ENCODE measurements around the gene FNDC10.

Gene FNDC10

DNA sequence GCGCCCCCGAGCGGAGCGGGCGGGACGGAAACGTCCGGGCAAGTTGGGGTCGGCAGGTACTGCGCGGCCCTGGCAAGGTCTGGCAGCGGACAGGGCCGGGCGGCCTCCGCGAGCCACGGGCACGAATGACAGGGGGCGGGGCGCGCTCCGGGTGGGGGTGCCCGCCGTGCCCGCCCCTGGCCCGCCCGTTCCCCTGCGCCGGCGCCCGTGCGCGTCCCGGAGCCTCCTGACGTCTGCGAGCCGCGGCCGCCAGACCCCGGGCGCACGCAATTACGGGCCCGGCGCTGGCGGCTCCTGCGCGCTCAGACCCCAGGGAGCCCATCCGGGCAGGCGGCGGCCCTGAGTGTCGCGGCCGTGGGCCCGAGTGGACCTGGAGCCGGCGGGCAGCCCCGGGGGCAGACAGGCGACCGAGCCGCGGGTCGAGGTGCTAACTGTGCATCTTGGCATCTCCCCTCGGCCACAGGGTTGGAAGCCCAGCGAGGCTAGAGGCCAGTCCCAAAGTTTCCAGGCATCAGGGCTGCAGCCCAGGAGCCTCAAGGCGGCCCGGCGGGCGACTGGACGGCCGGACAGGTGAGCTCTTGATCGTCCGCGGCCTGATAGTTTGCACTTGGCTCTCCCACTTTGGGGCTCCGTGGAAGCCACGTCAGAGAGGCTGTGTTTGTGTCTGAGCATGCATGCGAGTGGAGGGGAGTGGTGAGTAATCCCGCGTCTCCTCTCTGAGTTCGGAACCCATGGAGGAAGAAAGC lies 16.3 kb upstream of the FNDC10 start:
- DNase-seq (ENCODE audit: low spot score): peak; percentile 87

DNA sequence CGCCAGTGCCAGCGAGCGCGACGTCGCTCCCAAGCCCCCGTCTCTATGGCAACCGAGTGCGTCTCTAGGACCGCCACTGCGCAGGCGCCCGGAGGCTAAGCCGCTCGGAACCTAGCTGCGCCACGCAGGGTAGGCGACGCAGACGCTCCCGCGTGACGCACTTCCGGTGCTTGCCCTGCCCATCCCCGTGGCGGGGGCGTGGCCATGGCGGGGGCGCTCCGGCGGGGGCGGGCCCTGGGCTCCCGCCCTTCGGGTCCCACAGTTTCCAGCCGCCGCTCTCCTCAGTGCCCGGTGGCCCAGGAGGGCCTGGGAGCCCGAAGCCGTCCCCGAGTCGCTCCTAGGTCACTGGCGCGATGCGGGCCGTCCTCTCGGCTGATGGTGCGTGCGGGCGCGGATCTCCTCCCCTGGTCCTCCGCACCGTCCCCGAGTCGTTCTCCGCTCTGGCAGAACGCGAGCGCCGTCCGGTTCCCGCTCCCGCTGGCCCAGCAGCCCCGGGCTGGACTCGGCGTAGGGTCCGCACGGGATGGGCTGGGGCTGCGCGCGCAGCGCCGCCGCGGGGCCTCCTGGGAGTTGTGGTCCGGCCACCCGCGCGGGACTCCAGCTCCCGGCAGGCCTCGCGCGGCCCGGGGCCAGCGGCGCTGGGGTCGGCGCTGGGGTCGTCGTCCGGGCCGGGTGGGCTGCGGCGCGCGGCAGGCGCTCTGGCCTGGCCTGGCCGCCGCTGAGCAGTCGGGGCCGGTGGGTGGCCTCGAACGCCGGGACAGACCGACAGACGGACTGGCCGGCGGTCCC lies 15.5 kb upstream of the FNDC10 start, which contains the start of gene MIB2:
MIB2 (plus strand) TSS at position 245 of the 789 bp plus-strand sequence. CDS start 7,953 bp downstream, outside the sequence.
- DNase-seq (ENCODE audit: low spot score): peak; percentile 100

DNA sequence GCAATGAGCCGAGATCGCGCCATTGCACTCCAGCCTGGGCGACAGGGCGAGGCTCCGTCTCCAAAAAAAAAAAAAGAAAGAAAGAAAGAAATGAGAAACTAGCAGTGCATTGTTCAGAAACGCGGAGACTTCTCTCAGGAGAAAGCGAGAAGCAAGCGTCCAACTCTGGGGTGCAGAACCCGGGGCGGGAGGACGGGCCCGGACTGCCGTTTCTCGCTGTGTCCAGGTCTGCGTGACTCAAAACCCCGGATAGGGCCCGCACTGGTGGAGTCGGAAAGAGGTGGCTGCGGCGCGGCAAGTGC lies 15.0 kb upstream of the FNDC10 start:
- DNase-seq (ENCODE audit: low spot score): no peak

DNA sequence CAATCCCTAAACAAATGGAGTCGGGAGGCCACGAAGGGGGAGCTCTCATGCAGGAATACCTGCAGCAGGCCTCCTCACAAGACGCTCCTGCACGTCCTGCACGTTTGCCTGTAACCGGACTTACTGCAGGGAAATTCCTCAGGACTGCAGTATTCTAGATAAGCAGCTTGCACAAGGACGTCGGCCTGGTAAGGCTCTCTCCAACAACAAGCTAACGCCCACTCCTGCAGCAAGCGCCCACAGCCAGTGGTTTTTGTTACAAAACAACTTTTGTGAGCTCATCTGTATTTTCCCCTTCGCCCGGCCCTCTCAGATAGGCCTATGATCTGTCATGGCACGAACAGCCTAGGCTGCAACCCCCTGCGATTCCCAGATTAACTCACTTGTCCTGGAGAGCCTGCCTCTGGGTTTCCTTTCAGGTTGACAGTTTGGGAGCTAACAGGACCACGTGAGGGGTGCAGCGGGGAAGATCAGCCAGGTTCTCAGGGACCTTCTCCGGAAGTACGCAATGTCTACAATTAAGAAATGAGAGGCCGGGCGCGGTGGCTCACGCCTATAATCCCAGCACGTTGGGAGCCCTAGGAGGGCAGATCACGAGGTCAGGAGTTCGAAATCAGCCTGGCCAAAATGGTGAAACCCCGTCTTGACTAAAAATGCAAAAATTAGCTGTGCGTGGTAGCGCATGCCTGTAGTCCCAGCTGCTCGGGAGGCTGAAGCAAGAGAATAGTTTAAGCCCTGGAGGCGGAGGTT lies 14.4 kb upstream of the FNDC10 start:
- peak; percentile 65 for DNase-seq (ENCODE audit: low spot score)

DNA sequence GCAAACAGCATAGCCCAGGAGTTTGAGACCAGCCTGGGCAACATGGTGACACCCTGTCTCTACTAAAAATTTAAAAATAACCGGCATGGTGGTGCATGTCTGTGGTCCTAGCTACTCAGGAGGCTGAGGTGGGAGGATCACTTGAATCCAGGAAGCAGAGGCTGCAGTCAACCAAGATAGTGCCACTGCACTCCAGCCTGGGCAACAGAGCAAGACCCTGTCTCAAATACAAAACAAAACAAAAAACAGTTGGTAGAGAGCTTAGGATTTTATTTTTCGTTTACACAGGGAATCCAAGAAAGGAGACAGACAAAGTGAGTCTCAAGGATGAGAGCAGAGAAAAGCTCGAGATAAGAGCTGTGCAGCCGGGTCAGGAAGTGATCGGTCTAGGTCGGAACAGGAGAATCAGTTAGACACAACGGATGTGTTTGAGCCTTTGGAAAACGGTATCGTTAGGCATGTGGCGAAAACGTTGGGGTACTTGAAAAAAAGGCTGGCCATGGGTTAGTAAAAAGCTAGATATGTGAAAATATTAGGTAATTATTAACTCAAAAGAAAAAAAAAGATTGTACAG lies 13.7 kb upstream of the FNDC10 start:
- DNase-seq (ENCODE audit: low spot score): no peak

DNA sequence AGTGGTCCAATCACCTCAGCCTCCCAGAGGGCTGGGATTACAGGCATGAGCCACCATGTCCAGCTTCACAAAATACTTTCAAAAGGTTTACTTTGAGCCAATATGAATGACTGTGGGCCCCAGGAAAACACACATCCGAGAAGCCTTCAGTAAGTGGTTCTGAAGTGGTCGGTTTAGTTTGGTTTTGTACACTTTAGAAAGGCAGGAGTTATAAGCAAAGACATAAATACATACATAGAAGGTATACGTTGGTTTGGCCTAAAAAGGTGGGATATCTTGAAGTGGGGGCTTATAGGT lies 12.1 kb upstream of the FNDC10 start:
- no peak for DNase-seq (ENCODE audit: low spot score)

DNA sequence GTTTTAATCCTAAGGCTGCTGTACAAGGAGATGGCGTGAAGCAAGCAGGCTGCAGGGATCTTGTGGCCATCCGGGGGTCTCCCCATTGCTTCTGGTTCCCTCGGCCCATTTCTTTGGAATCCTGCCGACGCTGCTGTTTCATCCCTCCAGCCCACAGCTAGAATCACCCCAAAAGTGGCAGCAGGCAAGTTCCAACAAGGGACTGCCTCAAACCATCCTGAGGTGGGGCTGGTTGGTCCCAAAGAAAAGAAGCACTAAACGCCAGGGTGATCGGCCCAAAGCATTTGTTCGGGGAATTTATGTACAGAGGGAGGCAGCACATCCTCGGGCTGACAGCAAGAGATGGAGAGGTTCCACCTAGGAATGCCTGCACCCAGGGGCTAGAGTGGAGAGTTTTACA lies 10.9 kb upstream of the FNDC10 start:
- no peak for DNase-seq (ENCODE audit: low spot score)

DNA sequence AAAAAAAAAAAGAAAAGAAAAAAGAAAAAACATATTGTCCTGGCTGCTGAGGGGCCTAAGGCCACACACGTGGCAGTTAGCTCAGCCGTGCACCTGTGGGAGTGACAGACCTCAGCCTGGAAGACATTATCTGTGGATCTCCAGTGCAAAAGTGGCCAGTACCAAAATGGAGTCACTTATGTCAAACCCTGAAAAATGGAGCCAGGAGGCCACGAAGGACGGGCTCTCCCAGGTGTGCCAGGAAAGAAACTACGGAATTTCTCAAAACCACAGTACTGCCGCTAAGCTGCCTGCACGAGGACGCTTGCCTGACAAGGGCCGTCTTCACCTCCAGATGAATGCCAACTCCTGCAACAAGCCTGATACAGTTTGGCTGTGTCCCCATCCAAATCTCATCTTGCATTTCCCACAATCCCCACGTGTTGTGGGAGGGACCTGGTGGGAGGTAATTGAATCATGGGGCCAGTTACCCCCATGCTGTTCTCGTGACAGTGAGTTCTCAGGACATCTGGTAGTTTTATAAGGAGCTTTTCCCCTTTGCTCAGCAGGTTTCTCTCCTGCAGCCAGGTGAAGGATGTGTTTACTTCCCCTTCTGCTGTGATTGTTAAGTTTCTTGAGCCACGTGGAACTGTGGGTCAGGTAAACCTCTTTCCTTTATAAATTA lies 10.0 kb upstream of the FNDC10 start:
- no peak for DNase-seq (ENCODE audit: low spot score)

DNA sequence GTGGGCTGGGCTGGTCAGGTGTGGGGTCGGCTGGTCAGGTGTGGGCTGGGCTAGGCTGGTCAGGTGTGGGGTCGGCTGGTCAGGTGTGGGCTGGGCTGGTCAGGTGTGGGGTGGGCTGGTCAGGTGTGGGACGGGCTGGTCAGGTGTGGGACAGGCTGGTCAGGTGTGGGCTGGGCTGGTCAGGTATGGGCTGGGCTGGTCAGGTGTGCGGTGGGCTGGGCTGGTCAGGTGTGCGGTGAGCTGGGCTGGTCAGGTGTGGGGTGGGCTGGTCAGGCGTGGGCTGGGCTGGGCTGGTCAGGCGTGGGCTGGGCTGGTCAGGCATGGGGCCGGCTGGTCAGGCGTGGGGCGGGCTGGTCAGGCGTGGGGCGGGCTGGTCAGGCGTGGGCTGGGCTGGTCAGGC lies 6.3 kb upstream of the FNDC10 start:
- no peak for DNase-seq (ENCODE audit: low spot score)

DNA sequence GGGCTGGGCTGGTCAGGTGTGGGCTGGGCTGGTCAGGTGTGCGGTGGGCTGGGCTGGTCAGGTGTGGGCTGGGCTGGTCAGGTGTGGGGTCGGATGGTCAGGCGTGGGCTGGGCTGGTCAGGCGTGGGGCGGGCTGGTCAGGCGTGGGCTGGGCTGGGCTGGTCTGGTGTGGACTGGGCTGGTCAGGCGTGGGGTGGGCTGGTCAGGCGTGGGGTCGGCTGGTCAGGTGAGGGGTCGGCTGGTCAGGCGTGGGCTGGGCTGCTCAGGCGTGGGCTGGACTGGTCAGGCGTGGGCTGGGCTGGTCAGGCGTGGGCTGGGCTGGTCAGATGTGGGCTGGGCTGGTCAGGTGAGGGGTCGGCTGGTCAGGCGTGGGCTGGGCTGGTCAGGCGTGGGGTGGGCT lies 5.8 kb upstream of the FNDC10 start:
- no peak for DNase-seq (ENCODE audit: low spot score)

DNA sequence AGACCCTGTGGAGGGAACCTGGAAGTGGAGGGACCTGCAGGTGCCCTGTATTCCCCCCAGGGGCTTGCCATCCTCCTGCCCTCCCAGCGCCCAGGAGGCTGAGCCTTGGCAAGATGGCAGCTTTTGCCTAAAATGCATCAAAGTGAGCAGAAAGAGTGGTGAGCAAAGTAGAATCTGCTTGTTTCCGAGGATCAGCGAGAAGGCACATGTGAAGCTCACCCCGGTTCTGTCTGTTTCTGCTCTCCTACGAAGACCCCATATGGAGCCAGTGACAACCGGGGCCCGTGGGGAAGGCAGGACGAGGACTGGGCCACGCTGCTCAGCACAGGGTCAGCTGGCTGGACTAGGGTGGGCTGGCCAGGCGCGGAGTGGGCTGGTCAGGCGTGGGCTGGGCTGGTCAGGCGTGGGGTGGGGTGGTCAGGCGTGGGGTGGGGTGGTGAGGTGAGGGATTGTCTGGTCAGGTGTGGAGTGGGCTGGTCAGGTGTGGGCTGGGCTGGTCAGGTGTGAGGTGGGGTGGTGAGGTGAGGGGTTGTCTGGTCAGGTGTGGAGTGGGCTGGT lies 5.2 kb upstream of the FNDC10 start:
- no peak for DNase-seq (ENCODE audit: low spot score)

DNA sequence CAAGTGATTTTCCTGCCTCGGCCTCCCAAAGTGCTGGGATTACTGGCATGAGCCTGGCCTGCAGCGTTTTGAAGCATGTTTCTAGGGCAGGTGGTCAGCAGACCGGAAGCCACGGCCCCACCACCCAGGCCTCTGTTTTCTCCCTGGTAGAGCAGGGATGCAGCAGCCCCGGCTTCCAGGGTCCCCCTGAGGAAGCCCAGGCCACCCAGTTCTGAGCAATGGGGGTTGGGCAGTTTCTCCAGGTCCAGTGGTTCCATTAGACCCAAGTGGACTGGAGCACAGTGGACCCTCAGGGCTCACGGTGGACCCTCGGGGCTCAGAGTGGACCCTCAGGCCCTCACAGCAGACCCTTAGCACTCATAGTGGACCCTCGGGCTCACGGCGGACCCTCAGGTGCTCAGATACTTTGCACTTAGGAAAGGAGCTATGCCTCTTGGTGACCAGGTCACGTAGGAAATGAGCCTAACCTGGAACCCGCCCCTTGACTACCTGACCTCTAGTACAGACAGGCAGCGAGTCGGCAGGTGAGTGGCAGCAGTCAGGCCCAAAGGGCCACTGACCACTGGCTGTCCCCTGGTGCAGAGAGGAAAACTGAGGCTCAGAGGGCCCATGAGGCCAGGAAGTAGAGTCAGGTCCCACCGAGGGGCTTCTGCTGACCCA lies 4.6 kb upstream of the FNDC10 start:
- no peak for DNase-seq (ENCODE audit: low spot score)

DNA sequence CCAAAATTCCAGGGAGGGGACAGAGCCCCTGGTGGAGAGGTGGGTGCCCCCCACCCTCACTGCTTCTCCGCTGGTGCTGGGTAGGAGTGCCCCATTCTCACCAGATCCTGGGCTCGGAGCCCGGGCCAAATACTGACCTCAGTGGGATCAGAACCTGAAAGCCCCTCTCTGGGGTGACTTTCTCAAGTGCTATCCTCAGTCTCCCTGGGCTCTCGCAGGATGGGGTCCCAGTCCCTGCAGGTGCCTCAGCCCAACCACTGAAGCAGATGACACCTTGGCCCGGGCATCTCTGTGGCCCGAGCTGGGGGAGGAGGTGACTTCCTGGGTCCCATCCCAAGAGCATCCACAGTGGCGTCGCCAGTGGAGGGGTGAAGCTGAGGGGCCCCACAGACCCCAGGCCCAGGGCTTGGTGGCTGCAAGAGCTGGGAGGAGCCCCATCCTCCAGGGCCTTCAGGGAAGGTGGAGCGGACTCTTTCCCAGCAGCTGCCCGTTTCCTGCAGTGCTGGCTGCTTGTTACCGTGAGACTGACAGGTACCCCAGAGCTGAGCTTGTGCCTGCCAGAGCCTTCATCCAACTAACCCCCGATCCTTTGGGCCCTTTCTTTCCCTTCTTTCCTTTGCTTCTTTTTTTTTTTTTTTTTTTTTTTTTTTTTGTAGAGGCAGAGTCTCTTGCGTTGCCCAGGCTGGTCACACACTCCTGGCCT lies 3.9 kb upstream of the FNDC10 start:
- no peak for DNase-seq (ENCODE audit: low spot score)

DNA sequence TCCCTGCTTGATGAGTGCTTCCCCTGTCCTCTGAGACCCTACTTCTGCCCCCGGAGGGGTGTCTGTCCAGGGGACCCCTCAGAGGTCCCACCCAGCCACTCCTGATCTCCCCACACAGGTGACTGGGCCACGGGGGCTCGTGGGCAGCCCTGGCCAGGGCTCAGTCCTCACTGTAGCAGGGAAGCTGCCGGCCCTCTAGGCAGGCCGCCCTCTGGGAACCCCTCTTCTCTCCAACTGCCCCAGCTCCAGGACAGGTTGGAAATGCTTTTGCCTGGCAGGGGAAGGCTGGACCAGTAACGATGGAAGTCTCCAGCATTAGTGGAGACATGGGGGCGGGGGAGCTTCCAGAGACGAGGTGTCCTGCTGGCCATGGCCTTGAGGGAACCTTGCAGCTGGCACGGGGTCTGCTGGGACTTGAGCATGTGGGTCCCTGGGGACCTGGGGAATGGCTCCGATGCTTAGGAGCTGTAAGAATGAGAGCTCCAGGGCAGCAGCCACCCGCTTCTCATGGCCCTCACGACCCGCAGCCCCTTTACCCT lies 3.1 kb upstream of the FNDC10 start:
- DNase-seq (ENCODE audit: low spot score): no peak

DNA sequence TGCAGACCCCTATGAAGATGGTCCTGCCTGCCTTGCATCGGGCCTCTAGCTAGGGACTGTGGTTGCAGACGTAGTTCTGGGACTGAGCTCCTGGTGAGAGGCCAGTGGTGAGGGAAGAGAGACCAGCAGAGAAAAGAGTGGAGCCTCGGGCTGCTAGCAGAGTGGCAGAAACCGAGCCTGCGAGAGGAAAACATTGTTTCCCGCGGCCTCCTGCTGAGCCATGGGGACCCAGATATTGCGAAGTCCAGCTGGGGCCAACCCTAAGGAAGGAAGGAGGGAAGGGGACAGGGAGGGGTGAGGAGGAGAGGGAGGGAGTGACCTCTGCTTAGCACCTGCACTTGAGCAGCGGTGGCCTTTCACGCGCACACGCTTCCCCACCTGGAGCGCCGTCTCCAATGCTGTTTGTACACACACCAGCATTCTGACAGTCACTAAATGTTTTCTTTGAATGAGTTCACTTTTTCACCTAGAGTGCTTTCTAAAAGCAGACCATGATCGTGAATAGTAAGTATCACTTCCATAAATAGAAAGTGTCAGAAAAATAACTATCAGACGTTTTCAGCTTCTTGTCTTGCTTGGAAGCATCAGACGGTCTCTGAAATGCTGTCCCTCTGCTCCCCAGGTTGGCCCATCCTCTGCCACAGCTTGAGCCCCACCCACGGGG lies 2.5 kb upstream of the FNDC10 start:
- DNase-seq (ENCODE audit: low spot score): no peak

DNA sequence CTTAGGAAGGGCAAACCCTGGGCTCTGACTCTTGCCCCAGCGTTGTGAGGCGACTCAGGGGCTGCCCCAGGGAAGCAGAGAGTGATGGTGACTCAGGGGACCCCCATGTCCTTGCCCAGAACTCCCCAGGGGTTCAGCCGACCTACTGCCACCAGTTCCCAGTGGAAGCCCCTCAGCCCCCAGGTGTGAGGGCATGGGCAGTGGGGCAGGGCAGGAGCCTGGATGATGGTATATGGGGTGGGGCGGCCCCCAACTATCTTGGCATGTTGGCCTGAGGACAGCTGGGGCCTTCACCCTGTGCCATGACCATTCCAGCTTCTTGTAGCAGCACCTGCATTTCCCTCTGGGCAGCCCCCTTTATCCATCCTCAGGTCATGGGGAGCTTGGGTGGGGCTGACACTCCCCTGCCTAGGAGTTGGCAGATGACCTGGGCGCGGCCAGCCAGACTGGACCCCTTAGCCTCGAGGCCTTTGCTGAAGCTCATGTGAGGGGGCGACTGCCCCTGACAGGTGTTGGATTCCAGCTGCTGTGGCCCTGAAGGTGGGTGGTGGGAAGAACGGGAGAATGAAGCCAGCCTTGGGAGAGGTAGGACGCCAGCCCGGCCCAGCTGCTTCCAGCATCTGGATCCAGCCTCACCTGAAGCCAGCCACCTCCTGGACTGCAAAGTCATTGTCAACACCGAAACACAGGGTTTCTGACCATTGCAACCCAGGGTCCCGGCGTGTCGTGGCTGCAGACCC lies 1.8 kb upstream of the FNDC10 start:
- DNase-seq (ENCODE audit: low spot score): no peak

DNA sequence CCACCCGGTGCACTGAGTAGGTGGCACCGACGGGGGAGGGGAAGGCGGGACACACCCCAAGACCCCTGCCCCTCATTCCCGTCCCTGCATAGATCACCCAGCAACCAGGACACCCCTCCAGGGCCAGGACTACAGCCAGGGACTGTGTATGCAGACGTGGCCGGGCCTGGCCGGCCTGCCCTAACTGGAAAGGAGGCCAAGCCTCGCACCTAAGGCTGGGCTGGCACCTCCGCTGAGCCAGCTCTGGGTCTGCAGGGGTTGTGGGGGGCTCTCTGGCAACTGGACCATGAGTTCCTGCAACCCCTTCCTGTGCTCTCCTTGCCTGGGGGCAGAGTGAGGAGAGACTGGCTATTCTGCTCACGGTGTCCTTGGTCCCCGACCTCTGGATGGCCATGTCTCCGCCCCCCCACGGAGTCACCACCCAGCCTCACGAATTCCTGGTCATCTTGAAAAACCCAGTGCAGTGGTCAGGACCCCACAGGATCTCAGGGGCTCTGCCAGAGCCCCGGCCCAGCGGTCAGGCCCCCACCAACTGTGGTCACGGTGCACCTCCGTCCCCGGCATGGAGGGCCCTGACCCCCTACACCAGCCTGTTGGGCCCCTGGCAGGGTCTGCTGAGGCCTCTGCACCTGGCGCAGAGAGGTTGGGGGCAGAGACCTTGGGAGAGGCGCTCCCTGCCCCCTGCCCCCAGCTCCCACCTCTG lies 1.1 kb upstream of the FNDC10 start:
- DNase-seq (ENCODE audit: low spot score): no peak

Measured in AG08396 (cell line).